A673 (cell line): Measurements from ENCODE around the gene MDP1.

ENCODE experiments used
- CTCF ChIP-seq: fragments of 300-800, 200-600 bp; sonication (generic); conservative IDR thresholded peaks from 2 replicates; pipeline ENCODE4 v1.5.1; 2017; ENCODE audit warnings: low read depth, mild to moderate bottlenecking, antibody characterized with exemption, low read length, moderate library complexity, mixed read lengths
- EZH2 ChIP-seq: fragments of 200-600 bp; sonication (generic); IDR thresholded peaks from 2 replicates; pipeline ENCODE4 v1.6.1; 2017; ENCODE audit warnings: borderline replicate concordance, low read depth, mild to moderate bottlenecking, mixed read lengths, antibody characterized with exemption, low read length; ENCODE audit not compliant: poor library complexity, severe bottlenecking

- no peak for TF ChIP-seq CTCF
- TF ChIP-seq EZH2: no peak
Observed at GRCh38 chr14:24204163-24205146, 11.4 kb downstream of the MDP1 start.
